ENCODE results near the gene MSX2. TPM values are rescaled to one million over a fixed set of nuclear protein-coding genes. Genes with fewer than 3 reads are reported as not detected.

The MSX2 gene
- total RNA-seq, result 1.3 and 1.4 TPM in 2 replicates

GRCh38 chr5:174724484-174725260 is at the start of gene MSX2:
MSX2 (plus strand) TSS chr5:174724582; CDS start chr5:174724660, 78 bp downstream.
- peak; percentile 21 for DNase-seq (ENCODE audit: low read depth)
- TF ChIP-seq CTCF (IDR thresholded peaks at IDR 0.05; ENCODE audit: insufficient read depth, low read length, poor library complexity, severe bottlenecking), result no peak
- Histone ChIP-seq H3K27me3 (ENCODE audit: control insufficient read depth, insufficient read depth, low read length) (peaks cover 79% of the 10 kb centered on the region), H3K36me3 (ENCODE audit: control insufficient read depth, insufficient read depth, low read length) (no peaks in the 10 kb centered on the region), H3K4me3 (ENCODE audit: low read depth, low read length) (peak within 1 kb of the TSS; percentile 49)

GRCh38 chr5:174675110-174675509 is 49.3 kb upstream of the MSX2 start:
- Histone ChIP-seq H3K36me3 (ENCODE audit: control insufficient read depth, insufficient read depth, low read length) (no peaks in the 10 kb centered on the region), H3K4me3 (ENCODE audit: low read depth, low read length) (no peak overlapping the region), H3K27me3 (ENCODE audit: control insufficient read depth, insufficient read depth, low read length) (no peaks in the 10 kb centered on the region)
- TF ChIP-seq CTCF (IDR thresholded peaks at IDR 0.05; ENCODE audit: insufficient read depth, low read length, poor library complexity, severe bottlenecking), result no peak
- no peak for DNase-seq (ENCODE audit: low read depth)

GRCh38 chr5:174675916-174676315 is 48.5 kb upstream of the MSX2 start:
- Histone ChIP-seq H3K27me3 (ENCODE audit: control insufficient read depth, insufficient read depth, low read length) (no peaks in the 10 kb centered on the region), H3K4me3 (ENCODE audit: low read depth, low read length) (no peak overlapping the region), H3K36me3 (ENCODE audit: control insufficient read depth, insufficient read depth, low read length) (no peaks in the 10 kb centered on the region)
- DNase-seq (ENCODE audit: low read depth), result no peak
- no peak for TF ChIP-seq CTCF (IDR thresholded peaks at IDR 0.05; ENCODE audit: insufficient read depth, low read length, poor library complexity, severe bottlenecking)

- DNase-seq (ENCODE audit: low read depth), result no peak
- Histone ChIP-seq H3K4me3 (ENCODE audit: low read depth, low read length) (no peak overlapping the region), H3K27me3 (ENCODE audit: control insufficient read depth, insufficient read depth, low read length) (no peaks in the 10 kb centered on the region), H3K36me3 (ENCODE audit: control insufficient read depth, insufficient read depth, low read length) (no peaks in the 10 kb centered on the region)
- no peak for TF ChIP-seq CTCF (IDR thresholded peaks at IDR 0.05; ENCODE audit: insufficient read depth, low read length, poor library complexity, severe bottlenecking)
Observed at GRCh38 chr5:174678107-174678506, 46.3 kb upstream of the MSX2 start.

GRCh38 chr5:174680901-174681565 is 43.3 kb upstream of the MSX2 start:
- no peak overlapping the region for H3K4me3 ChIP-seq (ENCODE audit: low read depth, low read length)
- no peaks in the 10 kb centered on the region for H3K36me3 ChIP-seq (ENCODE audit: control insufficient read depth, insufficient read depth, low read length)
- no peak for DNase-seq (ENCODE audit: low read depth)
- TF ChIP-seq CTCF (IDR thresholded peaks at IDR 0.05; ENCODE audit: insufficient read depth, low read length, poor library complexity, severe bottlenecking), result no peak
- H3K27me3 ChIP-seq (ENCODE audit: control insufficient read depth, insufficient read depth, low read length), result no peaks in the 10 kb centered on the region
